Upper lobe of left lung (tissue), 6 donors: Measurements from ENCODE around the gene GPR173. TPM values are rescaled to one million over a fixed set of nuclear protein-coding genes. Genes with fewer than 3 reads are reported as not detected.

Experiments used
- ATAC-seq, 2 donors: fragments of 200-7000 bp; cut with Tn5 transposase; one replicate each; pipeline ENCODE4 v1.9.1; 2022; ENCODE audit warnings: mild to moderate bottlenecking in 2 of 2, moderate library complexity in 2 of 2; ENCODE audit not compliant: low FRiP score in 2 of 2
- DNase-seq, 2 donors: peaks; one replicate each; pipeline ENCODE4 v3.0.0-alpha.2; 2019 to 2020
- H3K27ac ChIP-seq, 4 donors: fragments of 200-600 bp; sonication (generic); one replicate each; pipeline ENCODE4 v1.5.1; 2016 to 2019
- H3K27me3 ChIP-seq, 4 donors: fragments of 200-600 bp; sonication (generic); one replicate each; pipeline ENCODE4 v1.5.1; 2017 to 2019
- H3K36me3 ChIP-seq, 4 donors: fragments of 200-600 bp; sonication (generic); one replicate each; pipeline ENCODE4 v1.5.1; 2016 to 2019
- H3K4me1 ChIP-seq, 4 donors: fragments of 200-600 bp; sonication (generic); one replicate each; pipeline ENCODE4 v1.5.1; 2018 to 2019
- H3K4me3 ChIP-seq, 4 donors: fragments of 200-600 bp; sonication (generic); one replicate each; pipeline ENCODE4 v1.5.1; 2017 to 2019; ENCODE audit warnings: mild to moderate bottlenecking in 2 of 4, moderate library complexity in 1 of 4
- H3K9me3 ChIP-seq, 4 donors: fragments of 200-600 bp; sonication (generic); one replicate each; pipeline ENCODE4 v1.5.1; 2018 to 2019
- CTCF ChIP-seq, 6 experiments: fragments of 450-650 bp in 4 of 6; fragments of 200-600 bp in 2 of 6; sonication (generic) in 2 of 6; IDR thresholded peaks; one replicate each; pipeline ENCODE4 v1.5.1; 2016 to 2019; ENCODE audit warnings: antibody characterized with exemption in 6 of 6
- EP300 ChIP-seq, 4 donors: sonication (generic); formaldehyde crosslinking; IDR thresholded peaks; one replicate each; pipeline ENCODE4 v1.5.1; 2017; ENCODE audit warnings: antibody characterized with exemption in 4 of 4, control low read depth in 2 of 4
- POLR2A ChIP-seq, 4 donors: fragments of 450-650 bp; IDR thresholded peaks; one replicate each; pipeline ENCODE4 v1.5.1; 2016 to 2017; ENCODE audit warnings: antibody characterized with exemption in 4 of 4, mild to moderate bottlenecking in 2 of 4
- POLR2AphosphoS5 ChIP-seq, 2 donors: sonication (generic); formaldehyde crosslinking; IDR thresholded peaks; one replicate each; pipeline ENCODE4 v1.5.1; 2017; ENCODE audit warnings: antibody characterized with exemption in 2 of 2
- WGBS, 2 donors: methylation state at CpG; one replicate each; pipeline ENCODE4 v1.1.5; 2017 to 2018; 5-methylcytosine and 5-hydroxymethylcytosine counted together
- total RNA-seq, 6 donors: library from RNA; depleted of rRNA in 4 of 6; stranded (reverse); fragments of >200 nt in 4 of 6; gene quantifications; one replicate each; pipeline versions ENCODE4 v1.1.0 to v1.2.1, GENCODE V29; 2016 to 2021
- donor health status: DM: no; HTN: no; CAD: no; lungs with moderate emphysema.
- donor health status: DM: no; HTN: yes; CAD: no; lungs with severe emphysema.

The GPR173 gene
- total RNA-seq, 6 donors from 2014 or later, result 0.46 to 1.3 (median 0.95) TPM

- no peaks in the 10 kb centered on the region for H3K27me3 ChIP-seq
- no peak overlapping the region for H3K27ac ChIP-seq
- DNase-seq (no peak), ATAC-seq (no peak)
- WGBS, 2 donors, result 59 to 66% methylated on average over 2 of the region's 2 CpGs
- peaks cover 0 to 18% (median 6%) of the 10 kb centered on the region in 4 donors for H3K4me1 ChIP-seq
- no peak overlapping the region for H3K4me3 ChIP-seq
- peaks cover 0 to 5% (median 0%) of the 10 kb centered on the region in 4 donors for H3K36me3 ChIP-seq
- TF ChIP-seq POLR2AphosphoS5 (IDR thresholded peaks at IDR 0.05) (no peak), CTCF (IDR thresholded peaks at IDR 0.05) (no peak), POLR2A (IDR thresholded peaks at IDR 0.05) (no peak), EP300 (IDR thresholded peaks at IDR 0.05) (no peak)
- no peaks in the 10 kb centered on the region for H3K9me3 ChIP-seq
These were observed 41.3 kb downstream of the GPR173 start for GRCh38 chrX:53089925-53090324.

- 36 to 100% methylated on average over 2 of the region's 2 CpGs for WGBS, 2 donors
- Histone ChIP-seq H3K4me3 (no peak overlapping the region), H3K4me1 (peaks cover 0 to 19% (median 6%) of the 10 kb centered on the region in 4 donors), H3K27me3 (no peaks in the 10 kb centered on the region), H3K9me3 (no peaks in the 10 kb centered on the region), H3K36me3 (no peaks in the 10 kb centered on the region), H3K27ac (peak overlapping the region in 2 of 4 donors; percentile 32 to 56)
- TF ChIP-seq POLR2AphosphoS5 (IDR thresholded peaks at IDR 0.05), result no peak
- no peak for TF ChIP-seq POLR2A (IDR thresholded peaks at IDR 0.05)
- peak in 1 of 4 donors; percentile 19 for TF ChIP-seq EP300 (IDR thresholded peaks at IDR 0.05)
- TF ChIP-seq CTCF (IDR thresholded peaks at IDR 0.05), result no peak
- DNase-seq (peak in 1 of 2 donors; percentile 42), ATAC-seq (peak in 1 of 2 donors; percentile 4)
These were observed 42.8 kb downstream of the GPR173 start for GRCh38 chrX:53091354-53091753.

GRCh38 chrX:53093177-53093655 is 44.6 kb downstream of the GPR173 start:
- H3K4me3 ChIP-seq, result peak overlapping the region in 3 of 4 donors; percentile 56 to 84 (median 72)
- no peaks in the 10 kb centered on the region for H3K9me3 ChIP-seq
- peaks cover 0 to 9% (median 0%) of the 10 kb centered on the region in 4 donors for H3K4me1 ChIP-seq
- TF ChIP-seq CTCF (IDR thresholded peaks at IDR 0.05) (peak; percentile 20 to 67 (median 51)), POLR2AphosphoS5 (IDR thresholded peaks at IDR 0.05) (no peak), EP300 (IDR thresholded peaks at IDR 0.05) (no peak)
- H3K27me3 ChIP-seq, result no peaks in the 10 kb centered on the region
- 0 to 26% methylated on average over 2 to 16 of the region's 16 CpGs for WGBS, 2 donors
- peak; percentile 89 to 93 for DNase-seq
- H3K27ac ChIP-seq, result peak overlapping the region; percentile 86 to 89 (median 87)
- H3K36me3 ChIP-seq, result no peaks in the 10 kb centered on the region
- ATAC-seq, result peak; percentile 89 to 93

- Histone ChIP-seq H3K27ac (peak within 1 kb of the TSS; percentile 86 to 89 (median 87)), H3K36me3 (no peaks in the 10 kb centered on the region), H3K4me3 (peak within 1 kb of the TSS; percentile 56 to 84 (median 65)), H3K27me3 (no peaks in the 10 kb centered on the region), H3K9me3 (no peaks in the 10 kb centered on the region), H3K4me1 (peaks cover 0 to 4% (median 0%) of the 10 kb centered on the region in 4 donors)
- WGBS, 2 donors, result 0 to 36% methylated on average over 5 to 67 of the region's 67 CpGs
- DNase-seq (peak; percentile 88 to 94), ATAC-seq (peak; percentile 93 to 94)
- TF ChIP-seq POLR2A (IDR thresholded peaks at IDR 0.05) (peak in 3 of 4 donors; percentile 50 to 68 (median 64)), EP300 (IDR thresholded peaks at IDR 0.05) (no peak), POLR2AphosphoS5 (IDR thresholded peaks at IDR 0.05) (peak; percentile 61 to 79)
These were observed 45.4 kb downstream of the GPR173 start, which contains the start of gene KANTR for GRCh38 chrX:53093748-53094581. KANTR (plus strand) TSS chrX:53094142; CDS start chrX:53124273, 30,131 bp downstream.

GRCh38 chrX:53094582-53094905 is 46.0 kb downstream of the GPR173 start:
- Histone ChIP-seq H3K27ac (peak overlapping the region; percentile 86 to 89 (median 87)), H3K4me1 (peaks cover 0 to 4% (median 0%) of the 10 kb centered on the region in 4 donors), H3K36me3 (no peaks in the 10 kb centered on the region), H3K4me3 (peak overlapping the region; percentile 56 to 84 (median 65)), H3K27me3 (no peaks in the 10 kb centered on the region), H3K9me3 (no peaks in the 10 kb centered on the region)
- DNase-seq (no peak), ATAC-seq (no peak)
- TF ChIP-seq POLR2AphosphoS5 (IDR thresholded peaks at IDR 0.05) (no peak), EP300 (IDR thresholded peaks at IDR 0.05) (no peak), CTCF (IDR thresholded peaks at IDR 0.05) (no peak), POLR2A (IDR thresholded peaks at IDR 0.05) (no peak)
- WGBS, 2 donors, result 0 to 18% methylated on average over 2 to 5 of the region's 5 CpGs
